DOHH2 (cell line): Measurements from ENCODE around the gene FSTL4.

Experiments
- H3F3A ChIP-seq: fragments of 200-600 bp; sonication (generic), shearing (Covaris generic); 2 replicates; pipeline ENCODE4 v1.6.0; 2016; ENCODE audit warnings: antibody characterized with exemption, mild to moderate bottlenecking; ENCODE audit not compliant: control insufficient read depth, insufficient read depth
- H3K27ac ChIP-seq: fragments of 200-600 bp; sonication (generic); 2 replicates; pipeline ENCODE4 v1.5.1; 2014; ENCODE audit warnings: low read depth, mild to moderate bottlenecking, low read length, moderate library complexity
- H3K27me3 ChIP-seq: fragments of 200-600 bp; sonication (generic); 2 replicates; pipeline ENCODE4 v1.6.1; 2014; ENCODE audit warnings: mild to moderate bottlenecking, low read length, mixed read lengths; ENCODE audit not compliant: control insufficient read depth
- H3K36me3 ChIP-seq: fragments of 200-600 bp; sonication (generic); 2 replicates; pipeline ENCODE4 v1.6.1; 2014; ENCODE audit warnings: mild to moderate bottlenecking, low read length, moderate library complexity, mixed read lengths; ENCODE audit not compliant: control insufficient read depth
- H3K4me1 ChIP-seq: fragments of 200-600 bp; sonication (generic); 2 replicates; pipeline ENCODE4 v1.6.1; 2014; ENCODE audit warnings: mild to moderate bottlenecking, low read length, mixed read lengths; ENCODE audit not compliant: control insufficient read depth
- H3K4me2 ChIP-seq: fragments of 200-600 bp; sonication (generic); 2 replicates; pipeline ENCODE4 v1.6.0; 2014; ENCODE audit warnings: mild to moderate bottlenecking, low read length, moderate library complexity
- H3K4me3 ChIP-seq: fragments of 200-600 bp; sonication (generic); 2 replicates; pipeline ENCODE4 v1.5.1; 2014; ENCODE audit warnings: mild to moderate bottlenecking, low read length, mixed read lengths
- H3K79me2 ChIP-seq: fragments of 200-600 bp; sonication (generic); 2 replicates; pipeline ENCODE4 v1.6.1; 2014; ENCODE audit warnings: mild to moderate bottlenecking, low read length, mixed read lengths; ENCODE audit not compliant: control insufficient read depth
- H3K9me2 ChIP-seq: fragments of 200-600 bp; sonication (generic); replicated peaks from 2 replicates; pipeline ENCODE4 v1.6.1; 2014; ENCODE audit warnings: mild to moderate bottlenecking, low read length, mixed read lengths; ENCODE audit not compliant: control insufficient read depth
- H3K9me3 ChIP-seq: fragments of 200-600 bp; sonication (generic); 2 replicates; pipeline ENCODE4 v1.6.1; 2014; ENCODE audit warnings: antibody characterized with exemption, low read length, mixed read lengths; ENCODE audit not compliant: control insufficient read depth, insufficient read depth
- H4K20me1 ChIP-seq: fragments of 200-600 bp; sonication (generic); 2 replicates; pipeline ENCODE4 v1.6.0; 2014; ENCODE audit warnings: low read depth, mild to moderate bottlenecking, antibody characterized with exemption, low read length, moderate library complexity; ENCODE audit not compliant: control insufficient read depth, insufficient read depth
- CTCF ChIP-seq: fragments of 200-600 bp; sonication (generic); IDR thresholded peaks from one replicate; pipeline ENCODE4 v1.5.1; 2014; ENCODE audit warnings: antibody characterized with exemption, mild to moderate bottlenecking, low read depth, low read length; ENCODE audit not compliant: poor library complexity, severe bottlenecking
- EZH2phosphoT487 ChIP-seq: fragments of 200-600 bp; sonication (generic); IDR thresholded peaks from 2 replicates; pipeline ENCODE4 v1.6.1; 2017; ENCODE audit warnings: borderline replicate concordance, mild to moderate bottlenecking, antibody characterized with exemption, low read length, moderate library complexity, mixed read lengths

FSTL4 gene

DNA sequence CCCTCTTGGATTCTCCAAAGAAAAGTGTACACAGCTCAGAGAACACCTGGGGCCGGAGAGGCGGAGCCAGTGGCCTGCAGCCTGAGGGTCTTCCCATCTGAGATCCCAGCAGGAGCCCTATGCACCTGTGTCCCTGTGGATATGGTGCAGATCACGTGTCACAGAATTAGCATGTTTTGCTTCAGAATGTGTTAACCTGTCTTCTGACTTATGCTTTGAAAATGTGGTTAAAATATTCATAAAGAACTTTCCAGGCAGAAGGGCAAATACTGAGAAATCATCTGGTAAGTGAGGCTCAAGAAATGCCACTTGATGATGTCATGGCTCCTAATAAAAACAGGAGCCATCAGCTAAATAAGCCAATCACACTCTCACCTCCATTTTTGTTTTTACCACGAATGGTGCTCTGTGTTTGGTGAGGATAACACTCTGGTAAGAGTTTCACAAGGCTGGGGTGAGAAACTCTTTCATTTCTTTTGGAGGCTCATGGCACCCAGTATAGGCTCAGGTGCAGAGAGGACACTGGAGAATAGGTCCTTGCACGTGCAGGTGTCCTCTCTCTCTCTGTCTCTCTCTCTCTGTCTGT, 279.8 kb downstream of the FSTL4 start:
- H3K36me3 ChIP-seq, result no peaks in the 10 kb centered on the region
- no peaks in the 10 kb centered on the region for H4K20me1 ChIP-seq
- no peaks in the 10 kb centered on the region for H3K79me2 ChIP-seq
- no peaks in the 10 kb centered on the region for H3K4me1 ChIP-seq
- no peak overlapping the region for H3K4me2 ChIP-seq
- no peaks in the 10 kb centered on the region for H3K9me2 ChIP-seq
- no peak overlapping the region for H3K27ac ChIP-seq
- H3F3A ChIP-seq, result no peaks in the 10 kb centered on the region
- no peaks in the 10 kb centered on the region for H3K9me3 ChIP-seq
- no peak for TF ChIP-seq CTCF
- TF ChIP-seq EZH2phosphoT487, result no peak
- no peak overlapping the region for H3K4me3 ChIP-seq
- 0 out of 2 replicates have a peak, but pooled peaks cover 2% of the 10 kb centered on the region for H3K27me3 ChIP-seq

GRCh38 chr5:133331941-133332340, 280.4 kb downstream of the FSTL4 start:
- H3K4me3 ChIP-seq, result no peak overlapping the region
- H3K4me2 ChIP-seq, result no peak overlapping the region
- 0 out of 2 replicates have a peak, but pooled peaks cover 2% of the 10 kb centered on the region for H3K27me3 ChIP-seq
- no peaks in the 10 kb centered on the region for H3K9me3 ChIP-seq
- no peaks in the 10 kb centered on the region for H3F3A ChIP-seq
- H3K79me2 ChIP-seq, result no peaks in the 10 kb centered on the region
- H3K9me2 ChIP-seq, result no peaks in the 10 kb centered on the region
- H4K20me1 ChIP-seq, result no peaks in the 10 kb centered on the region
- no peak for TF ChIP-seq CTCF
- TF ChIP-seq EZH2phosphoT487, result no peak
- H3K4me1 ChIP-seq, result no peaks in the 10 kb centered on the region
- no peaks in the 10 kb centered on the region for H3K36me3 ChIP-seq
- H3K27ac ChIP-seq, result no peak overlapping the region

- no peaks in the 10 kb centered on the region for H3K79me2 ChIP-seq
- H3K9me2 ChIP-seq, result no peaks in the 10 kb centered on the region
- no peak overlapping the region for H3K4me3 ChIP-seq
- H3K4me1 ChIP-seq, result no peaks in the 10 kb centered on the region
- no peaks in the 10 kb centered on the region for H3K36me3 ChIP-seq
- no peak overlapping the region for H3K27ac ChIP-seq
- no peaks in the 10 kb centered on the region for H3F3A ChIP-seq
- 0 out of 2 replicates have a peak, but pooled peaks cover 2% of the 10 kb centered on the region for H3K27me3 ChIP-seq
- no peak for TF ChIP-seq EZH2phosphoT487
- no peak for TF ChIP-seq CTCF
- no peaks in the 10 kb centered on the region for H3K9me3 ChIP-seq
- no peaks in the 10 kb centered on the region for H4K20me1 ChIP-seq
- no peak overlapping the region for H3K4me2 ChIP-seq
These were observed 281.4 kb downstream of the FSTL4 start for GRCh38 chr5:133330956-133331355.
